Measurements from ENCODE around the gene KIF2A. TPM values are rescaled to one million over a fixed set of nuclear protein-coding genes. Genes with fewer than 3 reads are reported as not detected.

Gene KIF2A
- total and polyA plus RNA-seq, 2 of the 8 experiments (the other 6 are each of a cell fraction or from before 2014, with no cell fraction given), result 18.4 to 97.1 TPM

GRCh38 chr5:62306323-62306895 is 403 bp downstream of the KIF2A start:
- H3K27ac ChIP-seq (ENCODE audit: low read depth, low read length), result peak overlapping the region; percentile 81; the same call in 1 of the 2 replicates
- peaks cover 11 to 22% of the 10 kb centered on the region in 2 experiments for H4K20me1 ChIP-seq (replicated peaks in 1 of 2; ENCODE audit: control insufficient read depth in 1 of 2, insufficient read depth in 2 of 2, low read length in 2 of 2)
- H3K4ac ChIP-seq (replicated peaks; ENCODE audit: insufficient read length, low read depth, low read length), result no peak overlapping the region
- H2BK5ac ChIP-seq (ENCODE audit: low read depth, low read length), result peak overlapping the region; percentile 82; the same call in 1 of the 2 replicates
- H3K36me3 ChIP-seq (ENCODE audit: control insufficient read depth in 2 of 4, insufficient read depth in 4 of 4, low read length in 3 of 4), result peaks cover 0 to 5% (median 0%) of the 10 kb centered on the region in 4 experiments; a peak in 2 of 8 replicates
- peak overlapping the region; percentile 89 for H4K5ac ChIP-seq (ENCODE audit: insufficient read length, low read depth, low read length)
- H2AFZ ChIP-seq (ENCODE audit: low read length), result no peak overlapping the region
- no peak for FAIRE-seq
- peaks cover 30 to 46% of the 10 kb centered on the region in 2 experiments for H3K79me2 ChIP-seq (ENCODE audit: control insufficient read depth in 1 of 2, insufficient read depth in 2 of 2, low read length in 2 of 2)
- no peak overlapping the region for H2AK5ac ChIP-seq (ENCODE audit: low read depth, low read length)
- POLR2A ChIA-PET (ENCODE audit: partially characterized antibody), result interaction anchor here (0.7 to 1.4 kb wide), 10 partner anchors 8 to 97 kb away, joined by 3 to 9 read pairs (median 3); partner anchors contain the start of gene DIMT1
- 3% methylated on average over 29 of the region's 67 CpGs; no CpG with 5 or more reads in 1 of the 2 experiments for WGBS, 2 experiments (ENCODE audit: extremely low coverage in 1 of 2, insufficient coverage in 1 of 2, insufficient read length in 1 of 2, insufficient replicate concordance in 2 of 2, low coverage in 1 of 2, low lambda C conversion rate in 2 of 2, missing lambda C conversion rate in 1 of 2)
- no peaks in the 10 kb centered on the region; the same call in 1 of the 2 replicates for H3K79me1 ChIP-seq (ENCODE audit: low read depth, low read length)
- H3K27me3 ChIP-seq (replicated peaks in 1 of 4; ENCODE audit: control insufficient read depth in 3 of 4, extremely low read depth in 1 of 4, insufficient read depth in 3 of 4, low read length in 3 of 4), result no peaks in the 10 kb centered on the region; a peak in 1 of 7 replicates
- no peak overlapping the region for H2BK120ac ChIP-seq (replicated peaks; ENCODE audit: low read depth, low read length)
- peaks cover 0 to 8% (median 3%) of the 10 kb centered on the region in 4 experiments; a peak in 4 of 7 replicates for H3K4me1 ChIP-seq (replicated peaks in 1 of 4; ENCODE audit: control insufficient read depth in 3 of 4, insufficient read depth in 4 of 4, low read length in 3 of 4)
- TF ChIP-seq E2F6 (IDR thresholded peaks at IDR 0.05), result no peak
- TF ChIP-seq RAD21 (IDR thresholded peaks at IDR 0.05 in 1 of 2, conservative IDR thresholded peaks at IDR 0.05 in 1 of 2; ENCODE audit: low read depth in 2 of 2, low read length in 2 of 2), result no peak
- TF ChIP-seq ASH2L (IDR thresholded peaks at IDR 0.05; ENCODE audit: low read length), result peak; percentile 64
- TF ChIP-seq EGR1 (IDR thresholded peaks at IDR 0.05; ENCODE audit: borderline replicate concordance, low read depth, low read length), result no peak
- TF ChIP-seq RBBP5 (IDR thresholded peaks at IDR 0.05; ENCODE audit: borderline replicate concordance, low read depth, low read length), result peak; percentile 62
- TF ChIP-seq PHF8 (conservative IDR thresholded peaks at IDR 0.05; ENCODE audit: low read depth, low read length), result peak; percentile 51
- peak in 1 of 2 experiments; percentile 62; a peak in 2 of 3 replicates for TF ChIP-seq POLR2A (IDR thresholded peaks at IDR 0.05; ENCODE audit: control extremely low read depth in 1 of 2, low read depth in 2 of 2, low read length in 2 of 2)
- no peak for TF ChIP-seq POLR2AphosphoS5 (IDR thresholded peaks at IDR 0.05; ENCODE audit: low read depth, low read length)
- TF ChIP-seq TAF7 (optimal IDR thresholded peaks at IDR 0.05; ENCODE audit: borderline replicate concordance, low read depth, low read length), result no peak
- TF ChIP-seq YY1 (IDR thresholded peaks at IDR 0.05; ENCODE audit: low read depth, low read length), result no peak
- H4K8ac ChIP-seq (ENCODE audit: extremely low read depth, insufficient read depth, low read length), result peak overlapping the region; percentile 95
- peak overlapping the region; percentile 60 to 98 (median 78) for H3K4me3 ChIP-seq (ENCODE audit: extremely low read depth in 1 of 4, insufficient read depth in 2 of 4, low read depth in 3 of 4, low read length in 4 of 4)
- peaks cover 8% of the 10 kb centered on the region for H3K23me2 ChIP-seq (ENCODE audit: low read depth, low read length)
- peak overlapping the region; percentile 59 for H3K56ac ChIP-seq (replicated peaks; ENCODE audit: insufficient read length, low read depth, low read length)
- no peak overlapping the region for H4K91ac ChIP-seq (replicated peaks; ENCODE audit: insufficient read length, low read length)
- H2BK12ac ChIP-seq (ENCODE audit: low read depth, low read length), result no peak overlapping the region; the same call in 1 of the 2 replicates
- peak overlapping the region; percentile 77 to 88; a peak in 3 of 4 replicates for H3K4me2 ChIP-seq (ENCODE audit: insufficient read depth in 1 of 2, low read depth in 2 of 2, low read length in 2 of 2)
- H2BK15ac ChIP-seq (ENCODE audit: low read length), result no peak overlapping the region
- DNase-seq (ENCODE audit: low read depth in 1 of 2, low spot score in 2 of 2), result no peak
- H3K9ac ChIP-seq (replicated peaks in 1 of 4; ENCODE audit: extremely low read depth in 1 of 4, low read depth in 3 of 4, low read length in 3 of 4), result peak overlapping the region; percentile 60 to 92 (median 88)
- CTCF ChIA-PET (ENCODE audit: partially characterized antibody), result interaction anchor here (0.9 to 1.5 kb wide), 2 partner anchors 15 to 82 kb away, joined by 4 to 6 read pairs; no protein-coding TSS in a partner anchor
- H3K18ac ChIP-seq (ENCODE audit: extremely low read depth, low read length), result peak overlapping the region; percentile 95
- no peaks in the 10 kb centered on the region for H3K9me3 ChIP-seq (ENCODE audit: insufficient read depth in 2 of 2, low read depth in 1 of 2, low read length in 1 of 2)
- no peak overlapping the region for H3K14ac ChIP-seq (ENCODE audit: insufficient read length)
- no peak overlapping the region for H2BK20ac ChIP-seq (ENCODE audit: low read length)
- no peak overlapping the region for H3K23ac ChIP-seq (ENCODE audit: insufficient read length)

Measured in H1 (cell line).